ENCODE measurements around the gene CHKB.

Gene CHKB

DNA sequence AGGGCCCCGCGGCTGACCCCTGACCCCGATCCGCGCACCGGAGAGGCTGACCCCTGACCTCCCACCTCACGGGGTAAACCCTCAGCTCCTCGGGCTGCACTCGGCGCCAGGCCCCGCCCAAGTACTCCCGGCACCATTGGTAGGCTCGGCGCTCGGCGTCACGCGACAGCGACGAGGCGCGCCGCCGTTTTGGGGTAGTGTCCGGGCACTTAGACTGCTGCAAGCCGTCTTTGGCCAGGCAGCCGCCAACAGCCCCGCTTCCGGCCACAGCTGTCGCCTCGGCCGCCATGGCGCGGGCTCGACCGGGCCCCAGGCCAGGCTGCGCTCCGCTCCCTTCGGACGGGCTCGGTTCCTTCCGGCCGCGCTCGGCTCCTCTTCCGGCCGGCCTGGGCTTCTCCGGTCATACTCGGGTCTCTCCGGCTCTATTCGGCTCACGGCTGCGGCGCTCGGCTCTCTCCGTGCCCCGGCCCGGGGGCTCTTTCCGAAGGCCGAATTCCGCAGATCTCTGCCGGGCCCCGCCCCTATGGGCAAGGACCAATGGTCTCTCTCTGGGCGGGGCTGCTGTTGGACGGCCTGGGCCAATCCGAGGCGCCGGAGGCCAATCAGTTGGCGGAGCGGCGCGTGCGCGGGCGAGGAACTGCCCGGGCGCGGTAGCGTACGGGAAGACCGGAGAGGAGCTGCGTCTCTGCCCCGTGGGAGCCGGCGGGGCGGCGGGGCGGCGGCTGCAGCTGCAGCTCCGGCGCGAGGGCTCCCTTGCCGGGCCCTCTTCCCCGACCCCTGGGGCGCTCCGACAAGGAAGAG lies at the start of gene CHKB:
Gene CHKB (minus strand): TSS at position 357 of the 801 bp plus-strand sequence. CDS start 68 bp downstream, at position 289.
- TF ChIP-seq CTCF (IDR thresholded peaks at IDR 0.05; ENCODE audit: insufficient read depth, low read depth, low read length, missing control alignments): no peak
- peak; percentile 99 for DNase-seq (ENCODE audit: low read depth)

GRCh38 chr22:50630376-50630775 lies 47.7 kb upstream of the CHKB start:
- no peak overlapping the region for H3K4me3 ChIP-seq (ENCODE audit: low read length)
- TF ChIP-seq CTCF (IDR thresholded peaks at IDR 0.05; ENCODE audit: insufficient read depth, low read depth, low read length, missing control alignments): no peak
- no peak for DNase-seq (ENCODE audit: low read depth)

More for the DNA sequence above, at the start of gene CHKB:
- peak within 1 kb of the TSS; percentile 81 for H3K4me3 ChIP-seq (ENCODE audit: low read length)

DNA sequence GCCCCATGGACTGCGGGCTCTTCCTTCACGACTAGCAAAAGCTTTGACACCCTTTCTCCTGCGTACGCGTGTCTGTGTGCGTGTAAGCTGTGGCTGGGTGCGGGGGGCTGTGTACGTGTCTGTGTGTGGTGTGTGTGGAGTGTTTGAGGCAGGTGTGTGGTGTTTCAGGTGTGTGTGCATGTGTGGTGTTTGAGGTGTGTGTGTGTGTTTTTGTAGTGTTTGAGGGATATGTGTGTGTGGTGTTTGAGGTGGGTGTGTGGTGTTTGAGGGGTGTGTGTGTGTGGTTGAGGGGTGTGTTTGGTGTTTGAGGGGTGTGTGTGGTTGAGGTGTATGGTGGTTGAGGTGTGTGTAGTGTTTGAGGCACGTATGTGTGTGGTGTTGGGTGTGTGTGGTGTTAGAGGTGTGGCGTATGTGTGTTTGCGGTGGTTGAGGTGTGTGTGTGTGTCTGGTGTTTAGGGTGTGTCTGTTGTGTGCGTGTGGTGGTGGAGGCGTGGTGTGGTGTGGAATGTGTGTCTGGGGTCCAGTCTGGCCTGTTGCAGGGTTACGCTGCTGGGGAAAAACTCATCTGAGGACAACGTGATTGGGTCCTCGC lies 46.0 kb upstream of the CHKB start:
- peak overlapping the region; percentile 73 for H3K4me3 ChIP-seq (ENCODE audit: low read length)
- no peak for TF ChIP-seq CTCF (IDR thresholded peaks at IDR 0.05; ENCODE audit: insufficient read depth, low read depth, low read length, missing control alignments)
- no peak for DNase-seq (ENCODE audit: low read depth)

DNA sequence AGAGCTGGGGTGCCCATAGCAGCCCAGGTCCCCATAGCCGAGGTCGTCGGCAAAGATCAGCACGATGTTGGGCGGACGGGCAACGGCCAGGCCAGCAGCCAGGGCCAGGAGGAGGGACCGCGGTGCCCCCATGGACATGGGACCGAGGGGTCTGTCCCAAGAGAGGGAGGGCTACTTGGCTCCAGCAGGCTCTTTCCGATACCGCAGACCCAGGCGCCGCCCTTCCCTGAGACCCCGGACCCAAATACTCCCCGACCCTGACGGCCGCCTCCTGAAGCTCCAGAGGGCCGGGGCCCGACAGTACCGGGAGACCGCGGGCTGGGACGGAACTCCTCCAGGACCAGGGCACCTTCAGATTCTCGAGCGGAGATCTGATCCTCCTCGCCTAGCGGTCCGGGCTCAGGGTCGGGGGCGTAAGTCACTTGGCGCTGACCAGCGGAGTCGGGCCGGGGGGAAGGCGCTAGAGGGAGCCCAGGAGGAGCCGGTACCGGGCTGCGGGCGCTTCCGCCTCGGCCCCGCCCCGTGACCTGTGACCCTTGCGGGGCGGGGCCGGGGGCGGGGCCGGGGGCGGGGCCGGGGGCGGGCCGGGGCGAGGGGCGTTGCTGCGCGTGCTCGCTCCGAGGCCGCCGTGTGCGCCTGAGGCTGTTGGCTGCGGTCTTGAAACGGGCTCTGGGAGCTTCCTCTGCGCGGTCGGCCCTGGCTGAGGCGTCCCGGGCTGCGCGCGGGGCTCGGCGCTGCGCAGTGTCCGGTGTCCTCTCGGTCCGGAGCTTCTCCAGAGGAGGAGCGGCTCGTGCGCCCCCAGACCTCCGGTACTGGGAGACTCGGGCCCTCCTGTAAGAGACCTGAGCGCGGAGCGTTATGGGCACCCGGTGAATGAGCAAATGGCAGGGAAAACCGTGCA lies 45.2 kb upstream of the CHKB start, which contains the start of gene ARSA:
Gene ARSA (minus strand): TSS at position 511 of the 901 bp plus-strand sequence. CDS start 373 bp downstream, at position 138.
- H3K4me3 ChIP-seq (ENCODE audit: low read length): peak within 1 kb of the TSS; percentile 73
- DNase-seq (ENCODE audit: low read depth): peak; percentile 87
- TF ChIP-seq CTCF (IDR thresholded peaks at IDR 0.05; ENCODE audit: insufficient read depth, low read depth, low read length, missing control alignments): no peak

DNA sequence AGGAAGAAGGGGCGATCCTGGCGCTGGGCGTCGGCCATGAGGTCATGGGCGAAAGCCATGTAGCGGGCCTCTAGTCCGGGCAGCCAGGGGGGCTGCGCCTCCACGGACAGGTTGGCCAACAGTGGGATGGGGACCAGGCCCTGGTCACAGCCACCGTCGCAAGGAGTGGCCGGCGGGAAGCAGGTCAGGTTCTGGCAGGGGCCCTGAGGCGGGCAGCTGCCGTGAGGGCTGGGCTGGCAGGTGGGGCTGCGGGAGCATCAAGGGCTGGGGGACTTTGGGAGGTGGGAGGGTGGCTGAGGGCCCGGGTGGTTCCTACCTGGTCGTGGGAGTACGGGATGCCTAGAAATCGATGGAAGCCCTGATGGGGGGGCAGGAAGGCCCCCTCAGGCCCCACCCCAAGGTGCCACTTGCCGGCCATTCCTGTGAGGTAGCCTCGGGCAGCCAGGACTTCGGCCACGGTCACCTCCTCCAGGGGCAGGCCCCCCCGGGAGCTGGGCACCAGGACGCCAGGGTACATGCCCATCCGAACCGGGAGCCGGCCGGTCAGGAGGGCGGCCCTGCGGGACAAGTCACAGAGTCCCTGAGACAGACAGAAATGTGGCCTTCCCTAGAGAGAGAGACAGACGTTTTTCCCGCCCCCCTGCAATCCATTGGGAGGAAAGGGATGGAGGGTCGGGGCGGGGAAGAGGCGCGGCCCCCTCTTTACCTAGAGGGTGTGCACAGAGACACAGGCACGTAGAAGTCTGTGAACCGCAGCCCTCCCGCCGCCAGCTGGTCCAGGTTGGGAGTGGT lies 44.4 kb upstream of the CHKB start:
- no peak for TF ChIP-seq CTCF (IDR thresholded peaks at IDR 0.05; ENCODE audit: insufficient read depth, low read depth, low read length, missing control alignments)
- DNase-seq (ENCODE audit: low read depth): peak; percentile 23
- peak overlapping the region; percentile 73 for H3K4me3 ChIP-seq (ENCODE audit: low read length)

- TF ChIP-seq CTCF (IDR thresholded peaks at IDR 0.05; ENCODE audit: insufficient read depth, low read depth, low read length, missing control alignments): no peak
- DNase-seq (ENCODE audit: low read depth): no peak
- no peak overlapping the region for H3K4me3 ChIP-seq (ENCODE audit: low read length)
These were observed 43.7 kb upstream of the CHKB start for GRCh38 chr22:50626314-50626849.

All from epithelial cell of esophagus (primary cell).